ENCODE measurements around the gene TMEM108.
"Not testable (repeated sequence)": the region's sequence is repeated elsewhere in the genome, so short reads cannot be mapped to it uniquely, and the experiment has no call there.

- TF ChIP-seq CTCF, POLR2A (IDR thresholded peaks at IDR 0.05): not testable (repeated sequence)
These were observed 22.6 kb upstream of the TMEM108 start for GRCh38 chr3:133015573-133015972.
